HS-27A (cell line): ENCODE data around the gene TOGARAM2.

Source experiments
- DNase-seq: peaks from one replicate; pipeline ENCODE4 v3.0.0-alpha.2; 2012; ENCODE audit warnings: low read depth, missing footprints

Gene TOGARAM2

GRCh38 chr2:29056452-29056851 lies 75.4 kb downstream of the TOGARAM2 start:
- DNase-seq: no peak

GRCh38 chr2:29057006-29057405 lies 75.9 kb downstream of the TOGARAM2 start:
- no peak for DNase-seq

GRCh38 chr2:29059624-29060023 lies 78.5 kb downstream of the TOGARAM2 start:
- no peak for DNase-seq

- no peak for DNase-seq
Observed at GRCh38 chr2:29060441-29060840, 79.3 kb downstream of the TOGARAM2 start.

- no peak for DNase-seq
Observed at GRCh38 chr2:29061176-29061575, 80.1 kb downstream of the TOGARAM2 start.

- no peak for DNase-seq
Observed at GRCh38 chr2:29061616-29062015, 80.5 kb downstream of the TOGARAM2 start.

- DNase-seq: no peak
Observed at GRCh38 chr2:29062371-29062770, 81.3 kb downstream of the TOGARAM2 start.

GRCh38 chr2:29063056-29063455 lies 82.0 kb downstream of the TOGARAM2 start:
- DNase-seq: no peak

GRCh38 chr2:29063646-29064345 lies 82.7 kb downstream of the TOGARAM2 start:
- DNase-seq: no peak

- DNase-seq: no peak
Observed at GRCh38 chr2:29064346-29064715, 83.2 kb downstream of the TOGARAM2 start.

- no peak for DNase-seq
Observed at GRCh38 chr2:29064746-29065067, 83.6 kb downstream of the TOGARAM2 start.

GRCh38 chr2:29065068-29065811 lies 84.1 kb downstream of the TOGARAM2 start:
- no peak for DNase-seq

GRCh38 chr2:29066271-29066860 lies 85.3 kb downstream of the TOGARAM2 start:
- no peak for DNase-seq

GRCh38 chr2:29066997-29067605 lies 86.0 kb downstream of the TOGARAM2 start:
- no peak for DNase-seq

- no peak for DNase-seq
Observed at GRCh38 chr2:29068513-29068912, 87.4 kb downstream of the TOGARAM2 start.

- no peak for DNase-seq
Observed at GRCh38 chr2:29070526-29070925, 89.4 kb downstream of the TOGARAM2 start.

- no peak for DNase-seq
Observed at GRCh38 chr2:29071032-29071975, 90.2 kb downstream of the TOGARAM2 start.

- no peak for DNase-seq
Observed at GRCh38 chr2:29072251-29072650, 91.2 kb downstream of the TOGARAM2 start.

- DNase-seq: no peak
Observed at GRCh38 chr2:29072971-29073725, 92.0 kb downstream of the TOGARAM2 start.

- no peak for DNase-seq
Observed at GRCh38 chr2:29073933-29074332, 92.8 kb downstream of the TOGARAM2 start.

GRCh38 chr2:29074411-29074810 lies 93.3 kb downstream of the TOGARAM2 start, which contains the start of gene PCARE:
Gene PCARE, minus strand, starts transcription at chr2:29074523. Its CDS starts 262 bp downstream, at chr2:29074261.
- DNase-seq: no peak
